OCI-LY7 (cell line): Measurements from ENCODE around the gene BTNL8. TPM values are rescaled to one million over a fixed set of nuclear protein-coding genes. Genes with fewer than 3 reads are reported as not detected.

Source experiments
- BruUV-seq: library from RNA; stranded (reverse); fragments of 400-500 nt; replicated peaks from 2 replicates; lab custom pipeline; 2021; lab: Mats Ljungman, UMichigan
- CTCF ChIA-PET: fragments of 300-600 bp; sonication (Branson Sonifier 250); formaldehyde crosslinking; loops from one replicate; lab custom pipeline; 2022; ENCODE audit warnings: antibody characterized with exemption; ENCODE audit not compliant: unreplicated experiment; lab: Charles Lee
- POLR2A ChIA-PET: fragments of 300-600 bp; sonication (Branson Sonifier 250); formaldehyde crosslinking; loops from one replicate; lab custom pipeline; 2022; ENCODE audit warnings: antibody characterized with exemption; lab: Charles Lee
- DNase-seq: peaks from one replicate; pipeline ENCODE4 v3.0.0-alpha.2; 2015; ENCODE audit warnings: low spot score
- H2AFZ ChIP-seq: fragments of 200-600 bp; sonication (generic), shearing (Covaris generic); 2 replicates; pipeline ENCODE4 v1.6.1; 2014; ENCODE audit warnings: mild to moderate bottlenecking, antibody characterized with exemption, low read length, moderate library complexity
- H3K27ac ChIP-seq: fragments of 200-600 bp; sonication (generic); 2 replicates; pipeline ENCODE4 v1.5.1; 2014; ENCODE audit warnings: mixed run types, low read depth, mild to moderate bottlenecking, moderate library complexity, low read length, inconsistent platforms; ENCODE audit not compliant: poor library complexity, severe bottlenecking
- H3K36me3 ChIP-seq: fragments of 200-600 bp; sonication (generic); 2 replicates; pipeline ENCODE4 v1.6.1; 2014; ENCODE audit warnings: mild to moderate bottlenecking, antibody characterized with exemption, low read length, moderate library complexity, mixed read lengths; ENCODE audit not compliant: insufficient read depth
- H3K4me1 ChIP-seq: fragments of 200-600 bp; sonication (generic); 2 replicates; pipeline ENCODE4 v1.5.1; 2014; ENCODE audit warnings: mild to moderate bottlenecking, low read length; ENCODE audit not compliant: insufficient read depth, poor library complexity, severe bottlenecking
- H3K4me2 ChIP-seq: fragments of 200-600 bp; sonication (generic); 2 replicates; pipeline ENCODE4 v1.6.1; 2014; ENCODE audit warnings: mild to moderate bottlenecking, low read length
- H3K4me3 ChIP-seq: fragments of 200-600 bp; sonication (generic); 2 replicates; pipeline ENCODE4 v1.5.1; 2014; ENCODE audit warnings: mild to moderate bottlenecking, low read depth, low read length; ENCODE audit not compliant: poor library complexity, severe bottlenecking
- H3K79me2 ChIP-seq: fragments of 200-600 bp; sonication (generic); 2 replicates; pipeline ENCODE4 v1.6.1; 2016; ENCODE audit warnings: low read depth, mild to moderate bottlenecking, low read length, moderate library complexity, mixed read lengths; ENCODE audit not compliant: insufficient read depth
- H3K9me2 ChIP-seq: fragments of 200-600 bp; sonication (generic); 2 replicates; pipeline ENCODE4 v1.6.1; 2016; ENCODE audit warnings: mild to moderate bottlenecking, low read length, mixed read lengths; ENCODE audit not compliant: insufficient read depth
- H3K9me3 ChIP-seq: fragments of 200-600 bp; sonication (generic); 2 replicates; pipeline ENCODE4 v1.6.1; 2014; ENCODE audit warnings: mild to moderate bottlenecking, mixed run types, low read length, mixed read lengths
- H4K20me1 ChIP-seq: fragments of 200-600 bp; sonication (generic); 2 replicates; pipeline ENCODE4 v1.6.1; 2014; ENCODE audit warnings: mild to moderate bottlenecking, antibody characterized with exemption, low read length, moderate library complexity, mixed read lengths; ENCODE audit not compliant: insufficient read depth
- EZH2phosphoT487 ChIP-seq: fragments of 200-600 bp; sonication (generic); IDR thresholded peaks from 2 replicates; pipeline ENCODE4 v1.6.1; 2018; ENCODE audit warnings: low read depth, borderline replicate concordance, mild to moderate bottlenecking, mixed run types, antibody characterized with exemption, low read length, moderate library complexity, mixed read lengths
- intact Hi-C: fragments of 100-400 bp; cut with micrococcal nuclease; formaldehyde crosslinking; loops from one replicate; pipeline ENCODE4 v1.10.0; 2022; ENCODE audit not compliant: unreplicated experiment
- total RNA-seq, 2 experiments: library from RNA; depleted of rRNA in 1 of 2; stranded (reverse); fragments of >200 nt in 1 of 2; shearing (Covaris generic) in 1 of 2; gene quantifications; 2 replicates each; pipeline ENCODE4 v1.2.3, GENCODE V29; 2014 to 2022
- TF ChIP-seq, protein P1 (sequence below): fragments of 200-600 bp; sonication (generic); conservative IDR thresholded peaks from 2 replicates; pipeline ENCODE4 v1.5.1; 2014; ENCODE audit warnings: mild to moderate bottlenecking, antibody characterized with exemption, low read length, moderate library complexity, mixed read lengths

BTNL8 gene
- total RNA-seq, 2 experiments from 2014 or later, result not detected

DNA sequence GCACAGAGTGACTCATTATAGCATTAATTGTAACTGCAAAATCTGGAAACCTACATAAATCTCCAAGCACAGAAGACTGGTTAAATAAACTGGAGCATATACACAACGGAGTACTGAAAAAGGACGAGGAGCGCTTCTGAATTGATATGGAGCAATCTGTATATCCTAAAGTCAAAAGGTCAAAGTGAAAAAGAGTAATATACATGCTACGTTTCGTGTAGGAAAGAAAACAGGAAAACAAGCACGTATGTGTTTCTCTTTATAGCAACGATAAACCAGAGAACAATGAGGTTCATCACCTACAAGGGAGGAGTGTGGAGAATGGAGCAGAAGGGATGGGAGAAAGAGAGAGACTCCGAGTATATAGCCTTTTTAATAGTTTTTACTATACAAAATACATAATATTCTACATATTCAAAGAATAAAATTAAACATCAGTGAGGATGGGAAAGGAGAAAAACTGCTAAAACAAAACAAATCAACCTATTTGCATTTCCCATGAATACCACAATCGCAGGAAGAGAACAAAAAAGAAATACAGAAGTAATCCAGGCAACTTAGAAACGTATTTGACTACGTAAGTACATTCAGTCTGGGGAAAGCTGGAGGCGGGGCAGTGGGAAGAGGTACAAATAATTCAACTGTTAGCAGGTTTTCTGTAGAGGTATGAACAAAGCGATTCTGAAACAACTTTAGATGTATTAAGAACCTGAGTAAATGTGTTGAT lies 45.7 kb upstream of the BTNL8 start:
- peaks cover 33% of the 10 kb centered on the region; the same call in 1 of the 2 replicates for H3K79me2 ChIP-seq
- H3K4me3 ChIP-seq, result no peak overlapping the region
- H3K36me3 ChIP-seq, result peaks cover 91% of the 10 kb centered on the region
- intact Hi-C loops, result no loop called here
- no peak for TF ChIP-seq EZH2phosphoT487
- TF ChIP-seq, protein P1, sequence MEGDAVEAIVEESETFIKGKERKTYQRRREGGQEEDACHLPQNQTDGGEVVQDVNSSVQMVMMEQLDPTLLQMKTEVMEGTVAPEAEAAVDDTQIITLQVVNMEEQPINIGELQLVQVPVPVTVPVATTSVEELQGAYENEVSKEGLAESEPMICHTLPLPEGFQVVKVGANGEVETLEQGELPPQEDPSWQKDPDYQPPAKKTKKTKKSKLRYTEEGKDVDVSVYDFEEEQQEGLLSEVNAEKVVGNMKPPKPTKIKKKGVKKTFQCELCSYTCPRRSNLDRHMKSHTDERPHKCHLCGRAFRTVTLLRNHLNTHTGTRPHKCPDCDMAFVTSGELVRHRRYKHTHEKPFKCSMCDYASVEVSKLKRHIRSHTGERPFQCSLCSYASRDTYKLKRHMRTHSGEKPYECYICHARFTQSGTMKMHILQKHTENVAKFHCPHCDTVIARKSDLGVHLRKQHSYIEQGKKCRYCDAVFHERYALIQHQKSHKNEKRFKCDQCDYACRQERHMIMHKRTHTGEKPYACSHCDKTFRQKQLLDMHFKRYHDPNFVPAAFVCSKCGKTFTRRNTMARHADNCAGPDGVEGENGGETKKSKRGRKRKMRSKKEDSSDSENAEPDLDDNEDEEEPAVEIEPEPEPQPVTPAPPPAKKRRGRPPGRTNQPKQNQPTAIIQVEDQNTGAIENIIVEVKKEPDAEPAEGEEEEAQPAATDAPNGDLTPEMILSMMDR, result no peak
- H3K27ac ChIP-seq, result no peak overlapping the region
- DNase-seq, result no peak
- H3K9me3 ChIP-seq, result no peaks in the 10 kb centered on the region
- no peak overlapping the region for H2AFZ ChIP-seq
- no peaks in the 10 kb centered on the region; the same call in 1 of the 2 replicates for H4K20me1 ChIP-seq
- no TSS peak for BruUV-seq
- H3K4me2 ChIP-seq, result no peak overlapping the region
- no peaks in the 10 kb centered on the region for H3K9me2 ChIP-seq
- H3K4me1 ChIP-seq, result peaks cover 2% of the 10 kb centered on the region
- POLR2A ChIA-PET, result interaction anchor here (0.9 kb wide), 1 partner anchor 300 kb away, joined by 3 read pairs; no protein-coding TSS in a partner anchor
- CTCF ChIA-PET, result no interaction called here

DNA sequence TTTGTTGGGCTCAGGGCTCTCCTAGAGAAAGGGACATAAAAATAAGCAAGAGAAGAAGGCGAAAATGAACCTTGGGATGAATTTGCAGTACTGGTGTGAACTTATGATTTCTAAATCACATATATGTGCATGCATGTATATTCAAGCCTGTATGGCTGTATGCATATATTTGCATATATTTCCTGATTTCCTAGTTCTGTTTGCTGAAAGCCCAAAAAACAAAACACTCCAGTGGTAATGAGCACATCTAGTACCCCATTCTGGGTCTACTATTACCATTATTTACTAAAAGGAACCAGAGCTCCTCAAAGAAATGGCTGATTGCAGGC lies 45.1 kb upstream of the BTNL8 start:
- intact Hi-C loops, result no loop called here
- Histone ChIP-seq H4K20me1 (no peaks in the 10 kb centered on the region; the same call in 1 of the 2 replicates), H3K4me2 (no peak overlapping the region), H3K4me3 (no peak overlapping the region), H2AFZ (no peak overlapping the region), H3K9me2 (no peaks in the 10 kb centered on the region), H3K79me2 (peaks cover 38% of the 10 kb centered on the region), H3K9me3 (no peaks in the 10 kb centered on the region), H3K36me3 (peaks cover 91% of the 10 kb centered on the region), H3K4me1 (no peaks in the 10 kb centered on the region), H3K27ac (no peak overlapping the region)
- TF ChIP-seq, protein P1, result no peak
- TF ChIP-seq EZH2phosphoT487, result no peak
- DNase-seq, result no peak
- BruUV-seq, result no TSS peak
- ChIA-PET CTCF (no interaction called here), POLR2A (no interaction called here)

DNA sequence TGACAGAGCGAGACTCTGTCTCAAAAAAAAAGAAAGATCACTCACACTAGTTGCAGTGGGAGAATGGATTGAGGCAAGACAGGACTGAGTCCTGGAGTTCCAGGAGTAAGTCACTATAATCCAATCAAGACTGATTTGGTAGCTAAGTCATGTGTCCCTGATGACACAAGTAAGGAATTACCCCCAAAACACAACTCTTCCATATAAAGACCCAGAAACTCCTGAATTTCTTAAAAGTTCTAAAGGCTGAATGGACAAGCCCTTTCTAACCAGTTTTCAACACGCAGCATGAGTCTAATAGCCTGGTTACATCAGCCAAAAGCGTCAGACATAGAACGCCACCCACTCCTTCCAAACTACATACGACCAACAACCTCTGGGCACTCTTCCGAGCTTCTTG lies 40.4 kb upstream of the BTNL8 start:
- Histone ChIP-seq H3K27ac (no peak overlapping the region), H3K4me2 (peak overlapping the region; percentile 74; the same call in 1 of the 2 replicates), H2AFZ (no peak overlapping the region), H4K20me1 (peaks cover 5% of the 10 kb centered on the region; the same call in 1 of the 2 replicates), H3K79me2 (peaks cover 50% of the 10 kb centered on the region), H3K4me1 (peaks cover 18% of the 10 kb centered on the region), H3K4me3 (no peak overlapping the region), H3K36me3 (peaks cover 58% of the 10 kb centered on the region), H3K9me3 (no peaks in the 10 kb centered on the region), H3K9me2 (no peaks in the 10 kb centered on the region)
- intact Hi-C loops, result no loop called here
- no TSS peak for BruUV-seq
- ChIA-PET POLR2A (interaction anchor here (0.6 to 4.0 kb wide), 4 partner anchors 8 to 356 kb away, joined by 3 to 24 read pairs (median 6); no protein-coding TSS in a partner anchor), CTCF (no interaction called here)
- no peak for TF ChIP-seq EZH2phosphoT487
- TF ChIP-seq, protein P1, result no peak
- DNase-seq, result no peak
